CD4-positive, alpha-beta memory T cell (primary cell): Measurements from ENCODE around the gene HIPK3. TPM values are rescaled to one million over a fixed set of nuclear protein-coding genes. Genes with fewer than 3 reads are reported as not detected.

Source experiments
- CTCF ChIA-PET: fragments of 350-600 bp; sonication (Branson Sonifier 250); formaldehyde crosslinking; loops from one replicate; lab custom pipeline; 2021; ENCODE audit warnings: inconsistent platforms; ENCODE audit not compliant: partially characterized antibody; lab: Charles Lee
- POLR2A ChIA-PET: fragments of 350-600 bp; sonication (Branson Sonifier 250); formaldehyde crosslinking; loops from one replicate; lab custom pipeline; 2021; ENCODE audit not compliant: partially characterized antibody; lab: Charles Lee
- DNase-seq, 5 donors: peaks; one replicate each; pipeline versions ENCODE4 v3.0.0 to v3.0.0-alpha.2; 2020 to 2022; ENCODE audit warnings: mixed read lengths in 1 of 5
- H3K27ac ChIP-seq: one replicate; pipeline ENCODE4 v1.7.0; 2013; ENCODE audit warnings: low read depth, low read length
- H3K27me3 ChIP-seq: 2 replicates; pipeline ENCODE4 v1.7.0; 2013; ENCODE audit warnings: mild to moderate bottlenecking, low read length, moderate library complexity; ENCODE audit not compliant: insufficient read depth
- H3K36me3 ChIP-seq: 2 replicates; pipeline ENCODE4 v1.7.0; 2013; ENCODE audit warnings: mild to moderate bottlenecking, low read length, moderate library complexity; ENCODE audit not compliant: insufficient read depth
- H3K4me1 ChIP-seq: 2 replicates; pipeline ENCODE4 v1.7.0; 2013; ENCODE audit warnings: mild to moderate bottlenecking, low read length, moderate library complexity; ENCODE audit not compliant: insufficient read depth
- H3K4me3 ChIP-seq, 2 donors: one replicate each; pipeline ENCODE4 v1.7.0; 2013; ENCODE audit warnings: low read length in 2 of 2, mild to moderate bottlenecking in 1 of 2
- H3K9me3 ChIP-seq, 2 donors: one replicate each; pipeline ENCODE4 v1.7.0; 2013; ENCODE audit warnings: low read length in 2 of 2, control low read depth in 1 of 2; ENCODE audit not compliant: control insufficient read depth in 1 of 2
- H3K27ac Mint-ChIP-seq, 7 donors: one replicate each; pipeline ENCODE4 v1.8.0; 2020 to 2021; ENCODE audit warnings: mixed read lengths in 7 of 7, mild to moderate bottlenecking in 6 of 7, inconsistent platforms in 3 of 7, moderate library complexity in 3 of 7
- H3K27me3 Mint-ChIP-seq, 2 donors: one replicate each; pipeline ENCODE4 v1.8.0; 2020 to 2021; ENCODE audit warnings: mixed read lengths in 2 of 2
- H3K36me3 Mint-ChIP-seq, 2 donors: one replicate each; pipeline ENCODE4 v1.8.0; 2020 to 2021; ENCODE audit warnings: mixed read lengths in 2 of 2, inconsistent platforms in 1 of 2, mild to moderate bottlenecking in 1 of 2
- H3K4me1 Mint-ChIP-seq, 4 donors: one replicate each; pipeline ENCODE4 v1.8.0; 2020 to 2021; ENCODE audit warnings: mixed read lengths in 4 of 4, mild to moderate bottlenecking in 1 of 4
- H3K4me3 Mint-ChIP-seq, 8 donors: one replicate each; pipeline ENCODE4 v1.8.0; 2020 to 2021; ENCODE audit warnings: mixed read lengths in 8 of 8, mild to moderate bottlenecking in 7 of 8, moderate library complexity in 6 of 8, inconsistent platforms in 3 of 8
- H3K9me3 Mint-ChIP-seq, 8 donors: one replicate each; pipeline ENCODE4 v1.8.0; 2020 to 2021; ENCODE audit warnings: mixed read lengths in 8 of 8, mild to moderate bottlenecking in 5 of 8, inconsistent platforms in 3 of 8, moderate library complexity in 1 of 8
- intact Hi-C: fragments of 100-400 bp; cut with micrococcal nuclease; formaldehyde crosslinking; loops from one replicate; pipeline ENCODE4 v1.15.1; 2023
- polyA plus RNA-seq, 2 donors: library from polyadenylated mRNA; unstranded; fragments of 300-500 nt; fragmentation: Illumina TruSeq; gene quantifications; one replicate each; pipeline ENCODE4 v1.2.3, GENCODE V29; 2021
- total RNA-seq, 2 experiments: library from RNA; stranded (reverse); gene quantifications; one replicate each; pipeline ENCODE4 v1.2.3, GENCODE V29; 2021

The HIPK3 gene
- total and polyA plus RNA-seq, 4 experiments from 2014 or later: 31.1 to 92.0 (median 59.8) TPM

GRCh38 chr11:33405834-33406602 lies 148.8 kb downstream of the HIPK3 start:
- Mint-ChIP-seq H3K4me1 (no peaks in the 10 kb centered on the region), H3K4me3 (no peak overlapping the region), H3K36me3 (no peaks in the 10 kb centered on the region), H3K27ac (no peak overlapping the region), H3K9me3 (no peaks in the 10 kb centered on the region), H3K27me3 (peaks cover 8 to 15% of the 10 kb centered on the region in 2 donors)
- intact Hi-C loops: no loop called here
- no peak overlapping the region for H3K27ac ChIP-seq
- H3K27me3 ChIP-seq: no peaks in the 10 kb centered on the region
- ChIA-PET POLR2A (no interaction called here), CTCF (interaction anchor here (0.7 kb wide), 1 partner anchor 258 kb away, joined by 3 read pairs; no protein-coding TSS in a partner anchor)
- no peaks in the 10 kb centered on the region for H3K9me3 ChIP-seq
- DNase-seq: peak in 1 of 5 donors; percentile 22
- H3K4me1 ChIP-seq: no peaks in the 10 kb centered on the region
- no peak overlapping the region for H3K4me3 ChIP-seq
- no peaks in the 10 kb centered on the region for H3K36me3 ChIP-seq

Other genes with a start within 250 kb of the HIPK3 start
- 1 to 10 TPM; 1.4 to 1.9 TPM for gene DEPDC7, start 241.5 kb upstream of the HIPK3 start, total RNA-seq
- under 1 TPM; 0.37 to 0.68 TPM for gene DEPDC7, start 241.5 kb upstream of the HIPK3 start, polyA plus RNA-seq
- 10 to 100 TPM; 20.2 to 20.9 TPM for gene TCP11L1, start 217.8 kb upstream of the HIPK3 start, total RNA-seq
- 1 to 10 TPM; 6.0 to 6.6 TPM for gene TCP11L1, start 217.8 kb upstream of the HIPK3 start, polyA plus RNA-seq
- 10 to 100 TPM; 33.5 to 34.0 TPM for gene CSTF3, start 95.9 kb upstream of the HIPK3 start, total RNA-seq
- 10 to 100 TPM; 18.1 to 18.4 TPM for gene CSTF3, start 95.9 kb upstream of the HIPK3 start, polyA plus RNA-seq
- not detected for gene KIAA1549L, start 118.7 kb downstream of the HIPK3 start, total RNA-seq
- not detected for gene KIAA1549L, start 118.7 kb downstream of the HIPK3 start, polyA plus RNA-seq